Fibroblast of skin of left quadriceps (primary cell): ENCODE results near the gene NUP37.
"Not testable (repeated sequence)": the region's sequence is repeated elsewhere in the genome, so short reads cannot be mapped to it uniquely, and the experiment has no call there.

Experiments
- DNase-seq, 2 experiments: peaks; one replicate each; pipeline ENCODE4 v3.0.0-alpha.2; 2013; ENCODE audit warnings: low read depth in 2 of 2

Gene NUP37, protein sequence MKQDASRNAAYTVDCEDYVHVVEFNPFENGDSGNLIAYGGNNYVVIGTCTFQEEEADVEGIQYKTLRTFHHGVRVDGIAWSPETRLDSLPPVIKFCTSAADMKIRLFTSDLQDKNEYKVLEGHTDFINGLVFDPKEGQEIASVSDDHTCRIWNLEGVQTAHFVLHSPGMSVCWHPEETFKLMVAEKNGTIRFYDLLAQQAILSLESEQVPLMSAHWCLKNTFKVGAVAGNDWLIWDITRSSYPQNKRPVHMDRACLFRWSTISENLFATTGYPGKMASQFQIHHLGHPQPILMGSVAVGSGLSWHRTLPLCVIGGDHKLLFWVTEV

DNA sequence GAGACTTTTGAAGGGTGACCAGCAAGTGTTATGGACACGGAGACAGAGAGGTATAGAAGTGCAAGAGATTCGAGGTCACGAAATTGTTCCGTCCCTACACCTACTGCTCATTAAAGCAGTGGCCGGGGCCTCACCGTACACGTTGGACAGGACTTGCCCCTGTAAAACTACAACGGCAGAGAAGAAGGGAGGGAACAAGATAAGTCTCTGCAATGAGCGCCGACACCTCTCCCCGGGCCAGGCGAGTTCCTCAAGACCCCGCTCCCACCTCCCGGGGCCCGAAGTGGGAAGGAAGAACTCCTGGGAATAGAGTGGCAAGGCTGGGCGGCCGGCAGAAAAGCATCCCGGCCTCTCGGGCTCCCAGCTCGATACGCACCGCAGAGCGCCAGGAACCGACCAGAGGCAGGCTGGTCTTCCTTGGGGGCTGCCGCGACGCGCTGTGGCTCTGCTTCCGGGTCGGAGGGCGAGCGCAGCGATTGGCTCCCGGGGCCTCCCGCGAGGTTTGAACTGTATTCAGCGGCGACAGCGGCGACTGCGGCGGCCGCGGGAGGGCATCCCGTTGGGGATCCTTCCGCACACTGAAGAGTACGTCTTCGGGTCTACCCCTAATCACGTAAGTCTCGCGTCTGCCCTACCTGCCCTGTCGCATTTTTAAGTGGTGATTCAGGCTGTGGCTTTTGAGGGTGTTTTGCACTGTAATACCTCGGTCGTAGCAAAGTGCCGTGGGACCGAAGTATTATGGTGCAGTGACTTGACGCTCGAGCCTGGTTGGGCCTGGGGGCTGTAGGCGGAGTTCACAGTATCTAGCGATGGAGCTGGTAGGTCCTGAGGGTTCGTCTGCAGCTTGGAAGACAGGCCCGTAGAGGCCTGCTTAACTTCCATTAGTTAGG lies at the start of gene NUP37, which contains the start of gene PARPBP:
Gene NUP37, minus strand, starts transcription at position 441 of the 890 bp plus-strand sequence. CDS start 1,596 bp downstream, outside the sequence.
Gene PARPBP, plus strand, starts transcription at position 510 of the 890 bp plus-strand sequence. CDS start 3,706 bp downstream, outside the sequence.
- DNase-seq = peak; percentile 64 to 67

DNA sequence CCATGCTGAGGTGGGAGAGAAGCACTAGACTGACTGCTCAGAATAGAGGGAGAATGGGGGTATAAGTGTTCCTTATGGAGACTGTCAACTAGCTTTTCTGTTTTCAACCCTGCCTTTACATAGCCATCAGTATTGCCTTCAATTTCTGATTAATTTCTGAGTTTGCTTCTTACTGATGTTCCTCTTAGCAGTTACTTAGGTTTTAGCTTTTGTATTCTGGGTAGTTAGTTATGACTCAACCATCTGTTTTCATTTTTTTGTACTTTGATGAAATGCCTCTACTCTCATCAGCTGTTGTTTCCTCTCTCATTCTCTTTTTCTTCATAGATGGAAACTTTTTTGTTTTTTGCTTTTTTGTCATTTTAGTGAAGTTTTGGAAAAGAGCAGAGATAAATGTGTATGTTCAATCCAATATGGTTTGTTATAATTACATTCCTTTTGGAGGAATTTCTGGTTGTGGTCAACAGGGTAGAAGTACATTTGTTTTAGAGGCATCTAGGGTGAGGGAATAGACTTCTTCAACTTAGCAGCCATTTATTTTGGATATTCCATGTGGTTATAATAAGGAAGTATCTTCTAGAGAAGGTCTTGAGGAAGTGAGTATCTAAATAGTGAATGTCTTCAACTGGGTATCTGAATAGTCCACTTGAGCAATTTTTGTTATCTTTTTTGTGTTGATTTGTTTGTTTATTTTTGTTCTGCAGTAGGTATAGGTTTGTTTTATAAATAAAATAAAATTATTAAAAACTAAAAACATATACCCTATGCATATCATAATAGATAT lies 48.1 kb upstream of the NUP37 start:
- DNase-seq = no peak

DNA sequence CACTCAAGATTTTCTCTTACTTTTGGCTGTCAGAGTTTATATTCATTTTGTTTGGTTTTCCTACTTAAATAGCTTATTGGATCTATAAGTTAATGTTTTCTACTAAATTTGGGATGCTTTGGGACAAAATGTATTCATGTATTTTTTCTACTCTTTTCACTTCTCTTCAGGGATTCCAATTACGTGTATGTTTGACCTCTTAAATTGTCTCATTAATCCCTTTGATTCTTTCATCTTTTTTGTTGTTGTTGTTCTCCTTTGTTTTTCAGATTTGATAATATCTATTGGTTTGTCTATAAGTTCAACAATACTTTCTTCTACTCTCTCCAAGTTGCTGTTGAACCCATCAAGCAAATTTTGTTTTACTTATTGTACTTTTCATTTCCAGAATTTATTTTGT lies 43.5 kb upstream of the NUP37 start:
- DNase-seq = no peak

DNA sequence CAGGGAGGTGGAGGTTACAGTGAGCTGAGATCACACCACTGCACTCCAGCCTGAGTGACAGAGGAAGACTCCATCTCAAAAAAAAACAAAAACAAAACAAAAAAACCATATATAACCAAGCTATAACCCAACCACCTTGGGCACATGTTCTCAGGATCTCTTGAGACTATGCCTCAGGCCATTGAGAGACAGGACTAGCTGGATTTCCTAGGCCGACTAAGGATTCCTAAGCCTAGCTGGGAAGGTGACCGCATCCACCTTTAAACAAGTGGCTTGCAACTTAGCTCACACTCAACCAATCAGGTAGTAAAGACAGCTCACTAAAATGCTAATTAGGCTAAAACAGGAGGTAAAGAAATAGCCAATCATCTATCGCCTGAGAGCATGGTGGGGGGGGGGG lies 35.3 kb upstream of the NUP37 start:
- DNase-seq = not testable (repeated sequence)

DNA sequence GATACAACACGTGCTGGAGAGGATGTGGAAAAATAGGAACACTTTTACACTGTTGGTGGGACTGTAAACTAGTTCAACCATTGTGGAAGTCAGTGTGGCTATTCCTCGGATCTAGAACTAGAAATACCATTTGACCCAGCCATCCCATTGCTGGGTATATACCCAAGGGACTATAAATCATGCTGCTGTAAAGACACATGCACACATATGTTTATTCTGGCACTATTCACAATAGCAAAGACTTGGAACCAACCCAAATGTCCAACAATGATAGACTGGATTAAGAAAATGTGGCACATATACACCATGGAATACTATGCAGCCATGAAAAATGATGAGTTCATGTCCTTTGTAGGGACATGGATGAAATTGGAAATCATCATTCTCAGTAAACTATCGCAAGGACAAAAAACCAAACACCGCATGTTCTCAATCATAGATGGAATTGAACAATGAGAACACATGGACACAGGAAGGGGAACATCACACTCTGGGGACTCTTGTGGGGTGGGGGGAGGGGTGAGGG lies 27.2 kb upstream of the NUP37 start:
- not testable (repeated sequence) for DNase-seq

DNA sequence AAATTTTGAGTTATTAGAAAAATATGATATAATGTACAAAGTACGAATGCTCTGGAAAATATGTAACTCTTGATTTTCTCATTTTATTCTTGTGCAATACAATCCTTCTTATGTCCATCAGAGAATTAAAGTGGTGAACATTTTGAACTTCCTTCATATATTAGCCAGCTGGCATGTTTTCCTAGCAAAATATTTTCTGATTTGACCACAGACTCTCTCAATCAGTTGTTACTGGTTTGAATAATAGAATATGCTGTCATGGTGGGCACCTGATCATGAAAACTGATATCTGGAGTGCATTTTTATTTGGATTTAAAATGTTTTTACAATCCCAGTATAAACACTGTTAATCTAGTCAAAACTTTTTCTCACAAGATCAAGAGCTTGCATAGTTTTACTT lies 24.3 kb upstream of the NUP37 start:
- no peak for DNase-seq

DNA sequence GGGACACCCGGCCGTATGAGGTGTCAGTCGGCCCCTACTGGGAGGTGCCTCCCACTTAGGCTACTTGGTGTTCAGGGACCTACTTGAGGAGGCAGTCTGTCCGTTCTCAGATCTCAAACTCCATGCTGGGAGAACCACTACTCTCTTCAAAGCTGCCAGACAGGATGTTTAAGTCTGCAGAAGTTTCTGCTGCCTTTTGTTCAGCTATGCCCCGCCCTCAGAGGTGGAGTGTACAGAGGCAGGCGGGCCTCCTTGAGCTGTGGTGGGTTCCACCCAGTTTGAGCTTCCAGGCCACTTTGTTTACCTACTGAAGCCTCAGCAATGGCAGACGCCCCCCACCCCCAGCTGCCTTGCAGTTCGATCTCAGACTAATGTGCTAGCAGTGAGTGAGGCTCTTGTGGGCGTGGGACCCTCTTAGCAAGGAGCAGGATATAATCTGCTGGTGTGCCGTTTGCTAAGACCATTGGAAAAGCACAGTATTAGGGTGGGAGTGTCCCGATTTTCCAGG lies 23.0 kb upstream of the NUP37 start:
- DNase-seq = not testable (repeated sequence)

DNA sequence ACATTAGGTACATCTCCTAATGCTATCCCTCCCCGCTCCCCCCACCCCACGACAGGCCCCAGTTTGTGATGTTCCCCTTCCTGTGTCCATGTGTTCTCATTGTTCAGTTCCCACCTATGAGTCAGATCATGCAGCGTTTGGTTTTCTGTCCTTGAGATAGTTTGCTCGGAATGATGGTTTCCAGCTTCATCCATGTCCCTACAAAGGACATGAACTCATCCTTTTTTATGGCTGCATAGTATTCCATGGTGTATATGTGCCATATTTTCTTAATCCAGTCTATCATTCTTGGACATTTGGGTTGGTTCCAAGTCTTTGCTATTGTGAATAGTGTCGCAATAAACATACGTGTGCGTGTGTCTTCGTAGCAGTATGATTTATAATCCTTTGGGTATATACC lies 17.7 kb upstream of the NUP37 start:
- not testable (repeated sequence) for DNase-seq

DNA sequence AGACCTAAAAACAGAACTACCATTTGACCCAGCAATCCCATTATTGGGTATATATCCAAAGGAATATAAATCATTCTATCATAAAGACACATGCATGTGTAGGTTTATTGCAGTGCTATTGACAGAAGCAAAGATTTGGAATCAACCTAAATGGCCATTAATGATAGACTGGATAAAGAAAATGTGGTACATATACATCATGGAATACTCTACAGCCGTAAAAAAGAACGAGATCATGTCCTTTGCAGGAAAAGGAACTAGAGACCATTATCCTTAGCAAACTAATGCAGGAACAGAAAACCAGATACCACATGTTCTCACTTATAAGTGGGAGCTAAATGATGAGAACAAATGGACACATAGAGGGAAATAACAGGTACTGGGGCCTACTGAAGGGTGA lies 11.5 kb upstream of the NUP37 start:
- not testable (repeated sequence) for DNase-seq

DNA sequence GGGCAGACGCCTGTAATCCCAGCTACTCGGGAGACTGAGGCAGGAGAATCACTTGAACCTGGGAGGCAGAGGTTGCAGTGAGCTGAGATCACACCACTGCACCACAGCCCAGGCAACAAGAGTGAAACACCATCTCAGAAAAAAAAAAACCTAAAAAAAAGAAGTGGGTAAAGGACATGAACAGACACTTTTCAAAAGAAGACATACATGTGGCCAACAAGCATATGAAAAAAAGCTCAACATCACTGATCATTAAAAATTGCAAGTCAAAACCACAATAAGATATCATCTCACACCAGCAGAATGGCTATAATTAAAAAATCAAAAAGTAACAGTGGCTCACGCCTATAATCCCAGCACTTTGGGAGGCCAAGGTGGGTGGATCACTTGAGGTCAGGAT lies 10.8 kb upstream of the NUP37 start:
- not testable (repeated sequence) for DNase-seq

DNA sequence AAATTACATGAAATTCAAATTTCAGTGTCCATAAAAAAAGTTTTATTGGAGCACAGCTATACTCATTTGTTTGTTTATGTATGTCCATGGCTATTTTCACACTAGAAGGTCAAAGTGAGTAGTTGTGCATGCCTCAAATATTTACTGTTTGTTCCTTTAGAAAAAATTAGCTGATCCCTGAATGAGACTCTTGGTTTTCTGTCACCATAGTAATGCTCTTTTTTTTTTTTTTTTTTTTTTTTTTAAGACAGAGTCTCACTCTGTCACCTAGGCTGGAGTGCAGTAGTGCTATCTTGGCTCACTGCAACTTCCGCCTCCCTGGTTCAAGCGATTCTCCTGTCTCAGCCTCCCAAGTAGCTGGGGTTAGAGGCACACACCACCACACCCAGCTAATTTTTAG lies 1.4 kb upstream of the NUP37 start:
- DNase-seq = not testable (repeated sequence)

DNA sequence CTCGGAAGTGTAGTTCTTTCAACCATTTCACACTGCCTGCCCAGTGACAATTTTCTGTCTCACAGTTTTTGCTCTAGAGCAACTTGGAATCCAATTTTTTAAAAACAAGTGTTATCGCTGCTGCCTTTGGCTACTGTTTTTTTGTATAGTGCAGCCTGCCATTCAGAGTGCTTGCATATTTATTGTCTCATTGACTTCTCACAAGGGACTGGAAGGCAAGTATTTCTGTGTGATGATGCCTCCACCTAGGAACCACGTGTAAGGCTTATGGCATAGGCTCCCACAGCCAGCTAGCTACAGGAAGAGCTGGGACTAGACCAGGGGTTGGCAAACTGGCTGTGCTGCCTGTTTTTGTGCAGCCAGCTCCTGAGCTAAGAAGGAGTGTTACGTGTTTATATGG lies 972 bp upstream of the NUP37 start:
- DNase-seq = no peak

DNA sequence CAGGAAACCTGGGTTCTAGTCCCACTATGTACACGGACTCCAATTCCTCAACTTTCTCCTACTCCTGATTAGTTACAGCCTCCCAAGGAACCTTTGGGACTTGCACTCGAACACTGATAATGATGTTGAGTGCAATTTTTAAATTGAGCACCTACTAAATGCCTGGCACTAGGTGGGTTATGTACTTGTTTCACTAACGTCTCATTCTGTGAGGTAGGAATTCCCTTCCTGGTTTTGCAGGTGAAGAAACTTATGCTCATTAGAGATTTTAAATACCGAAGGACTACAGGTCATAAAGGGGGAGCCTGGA lies 605 bp upstream of the NUP37 start:
- DNase-seq = no peak

DNA sequence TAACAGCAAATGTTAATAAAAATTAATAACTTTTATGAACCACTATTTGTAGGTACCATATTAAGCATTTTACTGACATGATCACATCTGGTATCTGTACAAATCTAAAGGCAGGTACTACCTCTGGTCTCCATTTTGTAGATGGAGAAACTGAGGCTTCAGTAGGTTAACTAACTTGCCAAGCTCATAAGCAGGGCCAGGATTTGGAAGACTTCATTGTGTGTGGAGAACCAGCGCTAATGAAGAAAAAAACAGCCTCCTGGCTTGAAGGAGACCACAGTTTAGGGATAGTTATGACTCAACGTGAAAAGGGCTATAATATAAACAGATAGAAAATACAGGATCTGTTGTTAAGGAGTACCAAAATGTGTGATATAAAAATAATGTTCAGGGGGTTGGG lies 1.0 kb downstream of the NUP37 start:
- DNase-seq = no peak

DNA sequence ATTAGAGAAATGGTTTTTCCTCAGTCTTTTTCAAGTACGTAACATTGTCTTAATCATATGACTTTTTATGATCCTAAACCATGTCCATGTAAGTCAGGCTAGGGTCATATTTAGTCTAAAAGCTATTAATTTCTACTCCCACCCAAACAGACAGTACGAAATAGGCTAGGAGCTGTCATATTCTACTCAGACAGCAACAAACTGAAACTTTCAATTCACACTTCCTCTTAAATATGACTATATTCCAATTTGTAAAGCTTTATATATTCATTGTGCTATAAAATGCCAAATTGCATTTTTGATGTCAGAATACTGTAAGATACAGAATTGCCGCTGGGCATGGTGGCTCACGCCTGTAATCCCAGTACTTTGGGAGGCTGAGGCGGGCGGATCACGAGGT lies 3.5 kb downstream of the NUP37 start:
- no peak for DNase-seq

DNA sequence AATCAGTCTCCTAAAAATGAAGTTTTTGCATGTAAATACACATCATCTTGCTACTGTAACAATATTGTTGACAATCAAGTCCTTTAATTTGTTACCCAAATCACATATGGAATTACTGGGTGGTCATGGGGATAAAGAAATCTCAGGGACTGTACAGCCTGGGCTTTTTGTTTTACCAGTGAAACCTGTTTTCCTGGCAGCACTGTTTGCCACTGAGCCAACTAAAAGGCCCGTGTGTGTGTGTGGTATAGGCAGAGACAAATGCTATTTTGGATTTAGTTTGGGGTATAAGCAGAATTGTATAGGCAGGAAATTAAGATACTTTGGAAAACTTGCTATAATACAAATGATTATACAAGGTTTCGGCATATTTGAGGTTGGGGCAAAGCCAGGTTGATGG lies 5.7 kb downstream of the NUP37 start:
- no peak for DNase-seq

DNA sequence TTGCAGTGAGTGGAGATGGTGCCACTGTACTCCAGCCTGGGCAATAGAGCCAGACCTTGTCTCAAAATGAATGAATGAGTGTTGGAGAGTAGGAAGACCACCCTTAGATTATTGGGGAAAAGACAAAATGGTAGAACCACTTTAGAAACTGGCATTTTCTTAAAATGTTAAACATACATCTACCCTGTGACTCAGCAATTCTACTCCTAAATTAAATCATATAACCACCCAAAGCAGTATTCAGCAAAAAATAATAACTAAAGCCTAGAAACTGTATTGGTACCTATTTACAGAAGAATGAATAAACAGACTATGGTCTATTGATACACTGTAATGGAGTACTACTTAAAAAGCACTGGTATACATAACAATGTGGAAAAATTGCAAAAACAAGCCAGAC lies 9.1 kb downstream of the NUP37 start:
- DNase-seq = no peak

DNA sequence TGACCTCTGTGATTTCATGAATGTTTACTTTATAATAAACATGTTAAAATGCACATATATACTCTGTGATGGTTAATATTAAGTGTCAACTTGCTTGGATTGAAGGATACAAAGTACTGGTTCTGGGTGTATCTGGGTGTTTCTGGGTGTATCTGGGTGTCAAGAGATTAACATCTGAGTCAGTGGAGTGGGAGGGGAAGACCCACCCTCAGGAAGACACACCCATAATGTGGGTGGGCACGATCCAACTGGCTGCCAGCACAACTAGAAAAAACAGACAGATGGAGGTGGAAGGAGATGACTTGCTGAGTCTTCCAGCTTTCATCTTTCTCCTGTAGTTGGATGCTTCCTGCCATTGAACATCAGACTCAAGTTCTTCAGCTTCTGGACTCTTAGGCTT lies 11.9 kb downstream of the NUP37 start:
- DNase-seq = no peak

DNA sequence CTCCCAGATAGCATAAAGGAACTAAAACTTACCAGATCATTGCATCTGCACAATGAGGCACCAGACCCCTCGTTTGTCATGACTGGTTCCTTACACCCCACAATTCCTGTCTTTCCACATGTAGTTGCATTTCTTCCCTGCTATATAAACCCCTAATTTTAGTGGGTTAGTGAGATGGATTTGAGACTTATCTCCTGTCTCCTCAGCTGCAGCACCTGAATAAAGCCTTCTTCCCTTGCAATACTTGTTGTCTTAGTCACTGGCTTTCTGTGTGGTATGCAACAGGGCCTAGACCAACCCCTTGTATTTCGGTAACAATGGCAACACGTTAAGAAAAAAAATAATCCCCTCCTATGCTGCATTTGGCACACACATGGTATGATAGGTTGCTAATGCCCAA lies 13.0 kb downstream of the NUP37 start:
- DNase-seq = no peak

DNA sequence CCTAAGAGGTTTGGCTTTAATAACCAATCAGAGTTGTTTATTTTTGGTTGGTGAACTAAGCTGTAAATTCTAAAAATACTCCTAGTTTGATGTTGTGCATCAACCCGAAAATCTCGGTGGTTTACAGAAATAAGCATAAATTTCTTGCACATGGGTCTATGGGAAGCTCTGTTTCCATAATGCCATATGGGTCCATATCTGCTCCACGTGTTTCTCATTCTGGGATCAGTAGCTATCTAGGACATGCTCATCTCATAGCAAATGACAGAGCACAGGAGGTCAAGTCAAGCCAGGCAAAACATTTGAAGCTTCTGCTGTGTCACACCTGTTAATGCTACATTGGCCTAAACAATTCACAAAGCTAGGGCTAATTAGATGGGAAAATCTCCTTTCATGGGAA lies 23.1 kb downstream of the NUP37 start:
- DNase-seq = no peak

DNA sequence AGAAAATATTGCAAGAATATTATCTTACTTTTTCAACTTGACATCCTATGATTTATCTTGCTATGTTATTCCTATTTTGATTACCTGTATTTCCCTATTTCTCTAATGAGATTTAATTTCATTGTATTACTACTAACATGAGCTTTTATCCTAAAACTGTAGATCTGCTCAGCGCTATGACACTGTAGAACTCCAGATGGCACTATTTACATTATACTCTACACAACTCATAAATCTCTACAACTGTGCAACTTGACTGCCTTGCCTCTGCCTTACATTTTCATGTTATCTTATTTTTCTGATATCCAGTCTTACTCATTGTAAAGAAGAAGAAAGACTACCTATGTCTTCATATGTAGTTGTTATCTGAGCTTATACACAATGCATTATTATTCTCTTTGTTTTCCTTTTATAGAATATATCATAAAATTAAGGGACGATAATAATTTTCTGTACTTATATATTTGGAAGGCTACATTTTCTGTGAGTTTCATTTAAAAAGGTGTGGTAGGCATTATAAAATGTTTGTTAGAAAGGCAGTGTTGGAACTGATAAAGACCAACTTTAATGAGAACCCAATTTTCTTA lies 24.1 kb downstream of the NUP37 start:
- DNase-seq = peak in 1 of 2 experiments; percentile 6
